Activated CD8-positive, alpha-beta memory T cell treated with anti-CD3 and anti-CD28 coated beads for 4 hours (primary cell): ENCODE results near the gene FRA10AC1.

ENCODE experiments used
- DNase-seq, 2 donors: peaks; one replicate each; pipeline ENCODE4 v3.0.0-alpha.2; 2020; ENCODE audit warnings: low read depth in 2 of 2

The FRA10AC1 gene

GRCh38 chr10:93629647-93630305 is 72.6 kb downstream of the FRA10AC1 start:
- no peak for DNase-seq

GRCh38 chr10:93628858-93629257 is 73.5 kb downstream of the FRA10AC1 start:
- no peak for DNase-seq

GRCh38 chr10:93622942-93623341 is 79.5 kb downstream of the FRA10AC1 start:
- DNase-seq, result no peak

GRCh38 chr10:93620925-93621324 is 81.5 kb downstream of the FRA10AC1 start:
- no peak for DNase-seq
